ENCODE measurements around the gene CLEC10A. TPM values are rescaled to one million over a fixed set of nuclear protein-coding genes. Genes with fewer than 3 reads are reported as not detected.
"Not testable (repeated sequence)": the region's sequence is repeated elsewhere in the genome, so short reads cannot be mapped to it uniquely, and the experiment has no call there.

The CLEC10A gene
- polyA plus RNA-seq, 1 donor = 9.7 TPM

DNA sequence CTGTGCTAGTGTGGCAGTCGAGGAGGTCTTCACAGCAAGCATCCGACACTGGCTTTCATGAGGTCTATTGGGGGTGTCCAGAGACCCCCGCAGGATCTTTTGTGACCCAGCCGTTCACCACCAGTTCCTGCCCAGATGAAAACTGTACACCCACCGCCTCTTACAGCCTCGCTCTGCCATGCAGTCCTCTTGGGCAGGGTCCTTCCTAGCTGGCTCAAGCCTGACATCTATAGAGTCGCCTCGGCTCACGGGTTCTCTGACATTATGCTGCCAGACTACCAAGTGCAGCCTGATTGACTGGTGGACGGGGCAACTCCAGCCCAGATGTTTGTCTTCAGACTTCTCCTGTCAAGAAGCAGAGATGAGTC, 14.6 kb upstream of the CLEC10A start:
- no peak overlapping the region for H3K4me3 ChIP-seq (ENCODE audit: low read length)
- no peak overlapping the region for H3K27ac ChIP-seq (ENCODE audit: low read length)
- no peaks in the 10 kb centered on the region for H3K4me1 ChIP-seq (ENCODE audit: control insufficient read depth, insufficient read depth, low read length)
- no peaks in the 10 kb centered on the region for H3K9me3 ChIP-seq (ENCODE audit: control insufficient read depth, low read depth, low read length)
- H3K27me3 ChIP-seq (ENCODE audit: control insufficient read depth, insufficient read depth, low read length) = no peaks in the 10 kb centered on the region
- H3K36me3 ChIP-seq (ENCODE audit: control insufficient read depth, insufficient read depth, low read length) = no peaks in the 10 kb centered on the region
- WGBS (ENCODE audit: insufficient coverage, low lambda C conversion rate) = no CpG with 5 or more reads among the region's 10 CpGs
- no peak for DNase-seq

DNA sequence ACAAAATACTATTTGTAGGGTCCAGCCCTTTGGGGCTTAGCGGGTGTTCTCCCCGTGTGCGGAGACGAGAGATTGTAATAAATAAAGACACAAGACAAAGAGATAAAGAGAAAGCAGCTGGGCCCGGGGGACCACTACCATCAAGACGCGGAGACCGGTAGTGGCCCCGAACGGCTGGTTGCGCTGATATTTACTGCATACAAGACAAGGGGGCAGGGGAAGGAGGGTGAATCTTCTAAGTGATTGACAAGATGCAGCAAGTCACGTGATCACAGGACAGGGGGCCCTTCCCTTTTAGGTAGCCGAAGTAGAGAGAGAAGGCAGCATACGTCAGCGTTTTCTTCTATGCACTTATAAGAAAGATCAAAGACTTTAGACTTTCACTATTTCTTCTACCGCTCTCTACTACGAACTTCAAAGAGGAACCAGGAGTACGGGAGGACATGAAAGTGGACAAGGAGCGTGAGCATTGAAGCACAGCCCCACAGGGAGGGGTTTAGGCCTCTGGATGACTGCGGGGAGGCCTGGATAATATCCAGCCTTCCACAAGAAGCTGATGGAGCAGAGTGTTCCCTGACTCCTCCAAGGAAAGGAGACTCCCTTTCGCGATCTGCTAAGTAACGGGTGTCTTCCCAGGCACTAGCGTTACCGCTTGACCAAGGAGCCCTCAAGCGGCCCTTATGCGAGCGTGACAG, 11.4 kb upstream of the CLEC10A start:
- H3K4me3 ChIP-seq (ENCODE audit: low read length); H3K27me3 ChIP-seq (ENCODE audit: control insufficient read depth, insufficient read depth, low read length); DNase-seq; H3K9me3 ChIP-seq (ENCODE audit: control insufficient read depth, low read depth, low read length); H3K4me1 ChIP-seq (ENCODE audit: control insufficient read depth, insufficient read depth, low read length); H3K27ac ChIP-seq (ENCODE audit: low read length); H3K36me3 ChIP-seq (ENCODE audit: control insufficient read depth, insufficient read depth, low read length): not testable (repeated sequence)
- 100% methylated on average over 2 of the region's 28 CpGs for WGBS (ENCODE audit: insufficient coverage, low lambda C conversion rate)

DNA sequence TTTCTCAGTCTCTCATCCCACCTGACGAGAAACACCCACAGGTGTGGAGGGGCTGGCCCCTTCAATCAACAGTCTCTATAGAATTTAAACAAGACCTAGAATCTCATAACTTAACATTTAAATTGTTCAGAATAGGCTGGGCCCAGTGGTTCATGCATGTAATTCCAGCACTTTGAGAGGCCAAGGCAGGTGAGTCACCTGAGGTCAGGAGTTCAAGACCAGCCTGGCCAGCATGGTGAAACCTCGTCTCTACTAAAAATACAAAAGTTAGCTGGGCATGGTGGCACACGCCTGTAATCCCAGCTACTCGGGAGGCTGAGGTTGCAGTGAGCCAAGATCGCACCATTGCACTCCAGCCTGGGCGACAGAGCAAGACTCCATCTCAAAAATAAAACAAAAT, 9.5 kb upstream of the CLEC10A start:
- H3K9me3 ChIP-seq (ENCODE audit: control insufficient read depth, low read depth, low read length); H3K4me1 ChIP-seq (ENCODE audit: control insufficient read depth, insufficient read depth, low read length); DNase-seq; H3K4me3 ChIP-seq (ENCODE audit: low read length); H3K27ac ChIP-seq (ENCODE audit: low read length); H3K27me3 ChIP-seq (ENCODE audit: control insufficient read depth, insufficient read depth, low read length); H3K36me3 ChIP-seq (ENCODE audit: control insufficient read depth, insufficient read depth, low read length): not testable (repeated sequence)
- WGBS (ENCODE audit: insufficient coverage, low lambda C conversion rate) = no CpG with 5 or more reads among the region's 6 CpGs

DNA sequence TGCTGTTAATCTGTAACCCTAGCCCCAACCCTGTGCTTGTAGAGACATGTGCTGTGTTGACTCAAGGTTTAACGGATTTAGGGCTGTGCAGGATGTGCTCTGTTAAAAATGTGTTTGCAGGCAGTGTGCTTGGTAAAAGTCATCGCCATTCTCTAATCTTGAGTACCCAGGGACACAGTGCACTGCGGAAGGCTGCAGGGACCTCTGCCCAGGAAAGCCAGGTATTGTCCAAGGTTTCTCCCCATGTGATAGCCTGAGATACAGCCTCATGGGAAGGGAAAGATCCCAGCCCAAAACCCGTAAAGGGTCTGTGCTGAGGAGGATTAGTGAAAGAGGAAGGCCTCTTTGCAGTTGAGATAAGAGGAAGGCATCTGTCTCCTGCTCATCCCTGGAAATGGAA, 8.4 kb upstream of the CLEC10A start:
- WGBS (ENCODE audit: insufficient coverage, low lambda C conversion rate) = 40% methylated on average over 1 of the region's 4 CpGs
- not testable (repeated sequence) for H3K27me3 ChIP-seq (ENCODE audit: control insufficient read depth, insufficient read depth, low read length); H3K4me3 ChIP-seq (ENCODE audit: low read length); H3K27ac ChIP-seq (ENCODE audit: low read length); H3K36me3 ChIP-seq (ENCODE audit: control insufficient read depth, insufficient read depth, low read length); H3K4me1 ChIP-seq (ENCODE audit: control insufficient read depth, insufficient read depth, low read length); DNase-seq; H3K9me3 ChIP-seq (ENCODE audit: control insufficient read depth, low read depth, low read length)

DNA sequence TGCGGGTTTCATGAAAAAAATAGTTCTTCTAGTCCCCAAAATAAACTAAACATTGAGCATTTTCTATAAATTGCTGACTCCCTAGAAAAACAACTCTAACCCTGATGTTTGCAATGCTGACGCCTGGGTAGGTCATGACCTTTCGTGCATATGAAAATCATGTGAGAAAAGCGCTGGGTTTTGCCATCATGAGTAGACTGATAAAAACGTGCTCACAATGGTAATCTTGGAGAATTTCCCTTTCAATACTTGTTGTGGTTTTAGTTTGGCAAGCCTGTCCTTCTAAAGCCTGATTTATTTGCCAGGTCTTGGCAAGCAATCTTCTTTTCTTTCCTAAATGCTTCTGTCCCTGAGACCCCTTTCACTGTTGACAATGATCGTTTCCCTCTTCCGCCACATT, 4.0 kb upstream of the CLEC10A start:
- Histone ChIP-seq H3K27ac (ENCODE audit: low read length) (no peak overlapping the region), H3K4me1 (ENCODE audit: control insufficient read depth, insufficient read depth, low read length) (no peaks in the 10 kb centered on the region), H3K36me3 (ENCODE audit: control insufficient read depth, insufficient read depth, low read length) (no peaks in the 10 kb centered on the region), H3K4me3 (ENCODE audit: low read length) (no peak overlapping the region), H3K9me3 (ENCODE audit: control insufficient read depth, low read depth, low read length) (no peaks in the 10 kb centered on the region), H3K27me3 (ENCODE audit: control insufficient read depth, insufficient read depth, low read length) (peaks cover 5% of the 10 kb centered on the region)
- DNase-seq = no peak
- WGBS (ENCODE audit: insufficient coverage, low lambda C conversion rate) = 0% methylated on average over 1 of the region's 7 CpGs

DNA sequence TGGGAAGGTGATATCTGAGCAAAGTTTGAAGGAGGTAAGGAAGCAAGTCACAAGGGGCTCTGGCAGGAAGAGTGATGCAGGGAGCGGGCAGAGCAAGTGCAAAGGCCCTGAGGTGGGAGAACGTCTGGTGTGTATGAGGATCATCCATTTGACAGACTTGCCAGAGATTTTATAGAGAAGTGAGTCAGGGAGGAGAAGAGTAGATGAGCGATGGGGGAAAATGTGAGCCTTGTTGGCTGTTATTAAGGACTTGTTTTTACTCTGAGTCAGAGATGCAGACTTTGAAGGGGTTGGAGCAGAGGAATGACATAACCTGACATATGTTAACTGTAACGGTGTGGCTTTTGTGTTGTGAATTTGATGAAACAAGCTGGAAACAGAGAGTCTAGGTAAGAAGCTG, 3.5 kb upstream of the CLEC10A start:
- Histone ChIP-seq H3K4me3 (ENCODE audit: low read length) (no peak overlapping the region), H3K27ac (ENCODE audit: low read length) (no peak overlapping the region), H3K9me3 (ENCODE audit: control insufficient read depth, low read depth, low read length) (no peaks in the 10 kb centered on the region), H3K36me3 (ENCODE audit: control insufficient read depth, insufficient read depth, low read length) (no peaks in the 10 kb centered on the region), H3K27me3 (ENCODE audit: control insufficient read depth, insufficient read depth, low read length) (peaks cover 5% of the 10 kb centered on the region), H3K4me1 (ENCODE audit: control insufficient read depth, insufficient read depth, low read length) (no peaks in the 10 kb centered on the region)
- DNase-seq = no peak
- no CpG with 5 or more reads among the region's 4 CpGs for WGBS (ENCODE audit: insufficient coverage, low lambda C conversion rate)

DNA sequence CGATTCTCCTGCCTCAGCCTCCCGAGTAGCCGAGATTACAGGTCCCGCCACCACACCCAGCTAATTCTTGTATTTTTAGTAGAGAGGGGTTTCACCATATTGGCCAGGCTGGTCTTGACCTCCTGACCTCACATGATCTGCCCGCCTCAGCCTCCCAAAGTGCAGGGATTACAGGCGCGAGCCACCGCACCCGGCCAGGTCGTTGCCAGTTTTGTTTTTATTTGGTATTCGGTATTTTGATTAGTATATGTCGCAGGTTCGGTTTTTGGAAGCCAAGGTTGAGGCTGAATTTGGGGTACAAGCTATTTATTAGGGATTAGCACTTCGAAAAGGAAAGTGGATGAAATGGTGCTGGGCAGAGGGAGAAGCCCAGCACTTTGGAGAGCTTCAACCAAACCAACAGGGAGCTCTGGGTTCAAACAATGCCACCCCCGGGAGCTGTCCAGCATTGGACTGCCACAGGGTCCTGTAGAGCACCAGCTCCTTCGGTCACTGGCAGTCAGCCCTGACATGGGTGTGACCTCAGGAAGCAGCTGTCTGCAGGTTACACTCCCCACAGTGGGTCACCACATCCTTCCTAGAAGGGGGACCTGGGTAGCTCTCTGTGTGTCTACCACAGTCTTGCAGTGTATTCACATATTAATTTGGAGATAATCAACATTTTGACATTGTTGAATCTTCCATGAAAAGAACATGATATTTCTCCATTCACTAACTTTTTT, 1.5 kb upstream of the CLEC10A start:
- H3K4me1 ChIP-seq (ENCODE audit: control insufficient read depth, insufficient read depth, low read length) = no peaks in the 10 kb centered on the region
- no CpG with 5 or more reads among the region's 16 CpGs for WGBS (ENCODE audit: insufficient coverage, low lambda C conversion rate)
- no peaks in the 10 kb centered on the region for H3K36me3 ChIP-seq (ENCODE audit: control insufficient read depth, insufficient read depth, low read length)
- peaks cover 3% of the 10 kb centered on the region for H3K27me3 ChIP-seq (ENCODE audit: control insufficient read depth, insufficient read depth, low read length)
- no peak overlapping the region for H3K27ac ChIP-seq (ENCODE audit: low read length)
- no peak for DNase-seq
- H3K9me3 ChIP-seq (ENCODE audit: control insufficient read depth, low read depth, low read length) = no peaks in the 10 kb centered on the region
- H3K4me3 ChIP-seq (ENCODE audit: low read length) = no peak overlapping the region

DNA sequence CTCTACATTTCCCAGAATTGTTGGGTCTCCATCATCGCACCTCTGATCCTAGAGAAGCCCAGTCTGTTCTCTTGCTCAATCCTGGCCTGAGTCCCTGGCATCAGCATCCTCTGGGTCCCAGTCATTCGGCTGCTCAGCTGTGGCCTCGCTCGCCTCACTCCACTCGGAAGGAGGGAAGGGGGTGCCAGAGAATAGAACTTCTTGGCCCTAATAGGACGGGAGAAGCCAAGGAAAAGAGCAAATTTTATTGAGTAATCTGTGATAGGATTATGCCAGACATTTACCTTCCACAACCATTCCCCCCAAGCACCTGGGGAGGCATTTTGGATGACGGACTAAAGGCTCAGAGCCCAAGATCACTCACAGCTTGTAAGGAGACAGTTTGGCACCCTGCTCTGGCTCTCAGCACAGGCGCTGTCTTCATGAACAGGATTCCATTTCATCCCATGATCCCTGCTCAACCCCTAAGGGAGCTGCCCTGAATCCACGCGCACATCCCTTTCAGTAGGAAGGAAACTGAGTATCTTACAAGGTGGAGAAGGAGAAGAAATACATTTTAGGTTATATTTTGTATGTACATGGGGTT, 498 bp upstream of the CLEC10A start:
- no peak overlapping the region for H3K27ac ChIP-seq (ENCODE audit: low read length)
- no peak for DNase-seq
- WGBS (ENCODE audit: insufficient coverage, low lambda C conversion rate) = no CpG with 5 or more reads among the region's 10 CpGs

DNA sequence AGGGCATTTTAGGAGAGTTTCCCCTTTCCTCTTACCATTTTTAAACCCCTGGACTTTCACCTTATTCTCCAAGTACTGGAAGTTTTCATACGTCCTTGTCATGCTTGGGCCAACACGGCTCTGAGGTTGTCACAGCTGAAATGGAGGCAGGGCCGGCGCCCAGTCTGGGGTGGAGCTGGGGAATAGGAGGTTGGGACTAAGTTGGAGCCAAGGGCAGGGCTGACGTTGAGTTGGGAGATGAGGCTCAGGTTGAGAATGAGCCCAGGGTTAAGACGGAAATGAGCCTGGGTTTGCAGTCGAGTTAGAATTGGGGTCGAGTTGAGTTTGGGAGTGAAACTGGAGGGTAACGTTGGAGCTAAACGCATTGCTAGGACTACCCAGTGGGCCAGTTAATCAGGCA, 1.3 kb downstream of the CLEC10A start:
- H3K4me1 ChIP-seq (ENCODE audit: control insufficient read depth, insufficient read depth, low read length) = no peaks in the 10 kb centered on the region

More for the DNA sequence above, 498 bp upstream of the CLEC10A start:
- Histone ChIP-seq H3K4me1 (ENCODE audit: control insufficient read depth, insufficient read depth, low read length) (no peaks in the 10 kb centered on the region), H3K27me3 (ENCODE audit: control insufficient read depth, insufficient read depth, low read length) (peaks cover 3% of the 10 kb centered on the region), H3K36me3 (ENCODE audit: control insufficient read depth, insufficient read depth, low read length) (no peaks in the 10 kb centered on the region), H3K9me3 (ENCODE audit: control insufficient read depth, low read depth, low read length) (no peaks in the 10 kb centered on the region), H3K4me3 (ENCODE audit: low read length) (no peak overlapping the region)

DNA sequence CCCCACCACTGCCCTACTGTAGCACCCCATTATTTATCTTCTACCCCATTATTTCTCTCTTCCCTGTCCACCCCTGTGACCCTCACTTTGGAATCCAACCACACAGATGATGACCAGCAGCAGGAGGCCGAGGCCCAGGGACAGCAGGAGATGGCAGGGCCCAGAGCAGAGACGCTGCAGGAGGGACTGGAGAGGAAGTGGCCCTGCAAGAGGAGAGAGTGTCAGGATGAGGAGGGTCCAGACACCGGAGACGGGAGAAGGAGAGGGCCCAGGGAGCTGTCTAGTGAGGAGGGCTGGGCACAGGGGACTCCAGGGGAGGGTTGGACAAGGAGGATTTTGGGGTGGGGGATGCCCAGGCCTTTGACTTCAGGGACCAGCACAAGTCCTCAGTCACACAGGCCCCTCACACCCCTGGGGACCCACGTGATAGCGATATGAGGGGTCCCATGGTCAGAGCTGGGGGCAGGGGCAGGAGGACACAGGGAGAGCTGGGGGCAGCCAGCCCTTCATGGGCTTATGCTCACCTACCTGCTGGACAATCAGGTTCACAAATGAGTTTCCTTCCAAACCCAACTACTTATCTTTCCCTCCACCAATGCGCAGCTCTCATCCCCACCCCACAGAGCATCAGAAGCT, 2.0 kb downstream of the CLEC10A start:
- DNase-seq = no peak
- H3K27me3 ChIP-seq (ENCODE audit: control insufficient read depth, insufficient read depth, low read length) = peaks cover 3% of the 10 kb centered on the region
- no peak overlapping the region for H3K27ac ChIP-seq (ENCODE audit: low read length)
- no peaks in the 10 kb centered on the region for H3K36me3 ChIP-seq (ENCODE audit: control insufficient read depth, insufficient read depth, low read length)
- no peaks in the 10 kb centered on the region for H3K9me3 ChIP-seq (ENCODE audit: control insufficient read depth, low read depth, low read length)
- no peak overlapping the region for H3K4me3 ChIP-seq (ENCODE audit: low read length)
- H3K4me1 ChIP-seq (ENCODE audit: control insufficient read depth, insufficient read depth, low read length) = no peaks in the 10 kb centered on the region
- no CpG with 5 or more reads among the region's 7 CpGs for WGBS (ENCODE audit: insufficient coverage, low lambda C conversion rate)

More for the DNA sequence above, 1.3 kb downstream of the CLEC10A start:
- Histone ChIP-seq H3K4me3 (ENCODE audit: low read length) (no peak overlapping the region), H3K27ac (ENCODE audit: low read length) (no peak overlapping the region), H3K36me3 (ENCODE audit: control insufficient read depth, insufficient read depth, low read length) (no peaks in the 10 kb centered on the region), H3K9me3 (ENCODE audit: control insufficient read depth, low read depth, low read length) (no peaks in the 10 kb centered on the region), H3K27me3 (ENCODE audit: control insufficient read depth, insufficient read depth, low read length) (peaks cover 3% of the 10 kb centered on the region)
- DNase-seq = no peak
- no CpG with 5 or more reads among the region's 10 CpGs for WGBS (ENCODE audit: insufficient coverage, low lambda C conversion rate)
